ENCODE measurements around the gene EFNA1.

GRCh38 chr1:155110826-155111225, 16.9 kb upstream of the EFNA1 start:
- TF ChIP-seq CTCF (IDR thresholded peaks at IDR 0.05) (no peak), POLR2A (IDR thresholded peaks at IDR 0.05) (no peak)

Measured in heart left ventricle (tissue), 13 donors.